ENCODE results near the gene TMEM273.

TMEM273 gene

DNA sequence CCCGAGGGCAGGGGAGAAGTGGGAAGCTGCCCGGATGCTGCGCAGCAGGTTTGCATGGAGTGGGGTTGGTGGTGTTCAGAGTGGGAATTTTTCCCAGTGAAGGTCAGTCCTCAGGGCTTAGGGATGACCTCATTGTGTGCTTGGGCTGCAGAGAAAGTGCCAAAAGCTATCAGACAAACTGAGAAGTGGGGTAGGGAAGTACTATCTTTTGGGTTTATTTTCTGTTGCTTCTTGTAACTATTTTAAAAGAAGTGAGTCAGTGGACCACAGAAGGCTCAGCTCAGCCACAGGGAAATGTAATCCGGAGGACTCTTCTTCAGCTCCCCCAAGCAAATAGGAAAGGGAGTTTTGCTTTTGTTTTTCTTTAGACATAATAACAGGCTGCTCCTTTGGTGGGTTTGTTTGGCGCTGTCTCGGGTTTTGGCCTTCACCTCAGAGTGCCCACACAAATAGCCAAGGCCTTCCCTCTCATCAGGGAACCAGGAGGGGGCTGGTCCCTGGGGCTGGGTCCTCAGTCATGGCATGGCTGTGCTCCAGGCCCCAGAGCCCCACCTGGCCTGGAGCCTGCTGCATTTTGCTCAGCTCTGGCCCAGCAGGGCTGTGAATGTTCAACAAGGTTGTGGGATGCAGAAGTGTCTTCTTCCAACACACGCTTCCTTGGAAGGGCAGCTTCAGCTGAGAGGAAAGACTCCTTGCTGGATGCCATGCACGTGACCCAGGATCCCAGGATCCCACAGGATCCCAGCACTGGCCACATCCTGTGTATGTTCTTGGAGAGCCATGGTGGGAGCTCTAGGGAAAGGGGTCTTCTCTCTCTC is 49.0 kb downstream of the TMEM273 start:
- DNase-seq: no peak

DNA sequence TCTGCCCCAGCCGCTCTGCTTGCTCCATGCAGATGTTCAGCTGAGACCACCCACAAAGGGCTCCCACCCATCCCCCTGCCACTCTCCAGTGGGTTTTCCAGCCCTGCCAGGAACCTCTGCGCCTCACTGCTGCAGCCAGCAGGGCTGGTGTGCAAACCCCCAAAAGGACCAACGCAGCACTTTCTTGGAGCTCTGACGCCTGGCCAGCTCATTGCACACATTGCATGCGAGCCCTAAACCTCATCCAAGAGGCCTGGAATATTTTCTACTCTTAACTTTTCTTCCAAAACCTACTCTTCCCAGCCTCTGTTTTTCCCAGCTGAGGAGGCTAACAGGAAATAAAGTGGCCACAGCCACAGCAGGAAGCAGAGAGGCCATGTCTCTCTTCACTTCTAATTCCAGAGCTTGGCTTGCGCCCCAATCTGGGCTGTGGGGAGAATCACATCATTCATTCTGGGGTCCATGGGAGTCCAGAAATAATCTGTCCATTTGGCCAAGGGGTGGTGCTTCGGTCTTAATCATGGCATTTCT is 49.8 kb downstream of the TMEM273 start:
- DNase-seq: no peak

GRCh38 chr10:49136525-49136924 is 51.7 kb downstream of the TMEM273 start:
- no peak for DNase-seq

DNA sequence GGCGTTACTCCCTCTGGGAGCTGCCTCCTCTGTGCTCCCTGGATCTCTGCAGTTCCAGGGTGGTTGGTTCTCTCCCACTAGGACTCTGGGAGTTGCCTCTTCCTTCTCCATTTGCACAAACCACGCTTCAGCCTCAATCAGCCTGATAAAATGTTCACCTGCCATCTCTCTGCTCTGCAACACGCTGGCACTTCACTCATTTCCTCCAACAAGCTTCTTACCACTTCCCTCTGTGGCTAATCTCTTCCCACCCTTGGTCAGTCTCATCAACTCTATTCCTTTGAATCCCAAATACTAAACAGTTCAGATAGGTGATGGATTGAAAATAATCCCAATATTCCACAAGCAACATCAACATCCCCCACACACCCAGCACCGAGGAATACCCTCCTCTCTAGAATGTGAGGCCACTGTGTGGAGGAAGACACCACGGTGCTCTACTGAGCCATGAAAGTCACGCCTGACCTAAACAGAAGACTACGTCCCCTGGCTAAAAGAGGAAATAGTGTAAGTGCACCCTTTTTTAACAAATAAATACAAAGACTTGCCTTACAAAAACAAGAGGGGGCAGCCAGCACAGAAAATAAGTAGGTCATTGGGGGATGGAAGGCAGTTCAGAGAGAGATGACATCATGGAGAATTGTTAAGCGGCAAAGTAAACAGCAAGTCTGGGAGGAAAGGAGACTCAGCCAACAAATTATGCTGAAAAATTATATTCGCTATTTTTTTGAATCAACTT is 52.4 kb downstream of the TMEM273 start:
- no peak for DNase-seq

DNA sequence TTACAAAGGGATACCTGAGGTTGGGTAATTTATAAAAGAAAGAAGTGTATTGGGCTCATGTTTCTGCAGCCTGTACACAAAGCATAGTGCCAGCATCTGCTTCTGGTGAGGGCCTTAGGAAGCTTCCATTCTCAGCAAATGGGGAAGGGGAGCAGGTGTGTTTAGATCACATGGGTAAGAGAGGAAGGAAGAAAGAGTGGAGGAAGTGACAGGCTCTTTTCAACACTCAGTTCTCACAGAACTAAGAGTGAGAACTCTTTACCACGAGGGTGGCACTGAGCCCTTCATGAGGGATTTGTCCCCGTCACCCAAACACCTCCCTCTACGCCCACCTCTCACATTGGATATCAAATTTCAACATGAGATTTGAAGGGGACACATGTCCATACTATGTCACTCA is 53.9 kb downstream of the TMEM273 start:
- DNase-seq: no peak

DNA sequence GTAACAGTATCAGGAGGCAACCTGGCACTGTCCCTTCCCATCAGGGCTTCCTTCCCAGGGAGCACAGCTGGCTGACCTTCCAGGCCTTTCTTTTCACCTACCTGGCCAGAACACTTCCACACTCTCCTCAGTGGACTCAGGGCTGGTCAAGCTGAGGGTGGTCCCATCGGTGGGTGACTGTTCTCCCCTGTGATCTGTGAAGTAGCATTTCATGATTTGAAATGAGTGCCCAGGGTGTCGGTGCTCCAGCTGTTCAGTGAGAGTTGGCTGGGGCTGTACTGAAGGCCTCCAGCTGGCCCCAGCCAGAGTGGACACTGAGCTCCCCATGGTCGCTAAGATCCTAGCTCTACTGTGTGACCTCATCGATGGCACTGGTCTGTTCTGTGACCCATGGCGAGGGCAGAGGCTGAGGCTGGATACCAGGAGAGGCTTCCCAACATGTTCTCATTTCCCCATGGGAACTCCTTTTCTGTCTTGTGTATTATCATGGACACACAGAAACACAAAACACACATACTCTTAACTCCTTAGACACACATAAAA is 54.4 kb downstream of the TMEM273 start, which contains the start of gene FAM170B:
Gene FAM170B, minus strand, starts transcription at position 316 of the 543 bp plus-strand sequence. Its CDS starts 103 bp downstream, at position 213.
- DNase-seq: no peak

DNA sequence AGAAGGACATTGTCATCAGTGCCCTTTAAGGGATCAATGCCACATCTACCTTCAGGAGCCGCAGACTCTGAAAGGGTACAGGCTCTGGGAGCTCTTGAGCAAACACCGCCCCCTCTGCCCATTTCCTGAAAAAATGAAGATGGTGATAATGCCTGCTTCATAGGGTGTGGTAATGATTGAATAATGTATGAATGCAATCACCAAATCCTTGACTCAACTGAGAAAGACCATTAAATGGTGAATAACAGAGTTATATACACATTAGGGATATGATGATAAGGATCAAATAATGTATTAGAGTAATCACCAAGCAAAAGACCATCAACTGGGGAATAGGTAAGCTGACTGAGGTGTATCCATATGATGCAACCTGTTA is 55.8 kb downstream of the TMEM273 start:
- DNase-seq: no peak

DNA sequence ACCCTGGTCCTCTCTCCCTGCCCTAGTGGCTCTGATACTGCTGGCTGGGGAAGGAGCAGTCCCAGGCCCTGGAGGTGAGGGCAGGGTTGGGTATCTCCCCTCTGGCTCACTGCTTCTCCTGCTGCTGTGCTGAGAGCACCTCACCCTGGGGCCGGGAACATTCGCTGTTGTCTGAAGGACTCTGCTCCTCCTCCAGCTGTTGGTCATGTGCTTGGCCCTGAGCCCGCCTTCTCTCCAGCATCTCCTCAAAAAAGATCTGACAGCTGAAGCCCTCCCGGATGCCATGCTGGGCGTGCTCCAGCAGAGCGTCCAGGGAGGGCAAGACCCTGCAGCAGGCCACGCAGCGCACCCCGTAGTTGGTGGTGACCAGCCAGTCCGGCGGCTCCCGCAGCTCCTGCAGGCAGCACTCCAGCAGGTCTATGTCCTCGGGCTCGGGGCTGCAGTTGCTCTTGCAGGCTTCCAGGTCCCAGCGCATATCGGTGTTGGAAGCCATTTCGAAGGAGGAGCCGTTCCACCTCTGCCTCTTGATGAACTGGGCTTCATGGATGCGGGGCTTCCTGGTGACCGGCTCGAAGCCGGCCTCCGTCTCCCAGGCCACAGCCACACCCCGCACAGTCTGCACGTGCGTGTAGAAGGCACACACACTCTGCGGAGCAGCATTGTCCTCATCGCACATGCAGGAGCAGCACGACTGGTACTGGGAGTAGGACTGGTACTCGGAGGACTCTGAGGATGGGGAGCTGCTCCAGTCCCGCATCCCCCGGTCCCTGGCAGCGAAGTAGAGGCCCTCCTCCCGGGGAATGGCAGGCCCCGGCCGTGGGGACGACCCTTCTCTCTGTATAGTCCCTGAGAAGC is 56.5 kb downstream of the TMEM273 start:
- DNase-seq: no peak

- DNase-seq: no peak
Measured at GRCh38 chr10:49129376-49129775, 58.8 kb downstream of the TMEM273 start.

DNA sequence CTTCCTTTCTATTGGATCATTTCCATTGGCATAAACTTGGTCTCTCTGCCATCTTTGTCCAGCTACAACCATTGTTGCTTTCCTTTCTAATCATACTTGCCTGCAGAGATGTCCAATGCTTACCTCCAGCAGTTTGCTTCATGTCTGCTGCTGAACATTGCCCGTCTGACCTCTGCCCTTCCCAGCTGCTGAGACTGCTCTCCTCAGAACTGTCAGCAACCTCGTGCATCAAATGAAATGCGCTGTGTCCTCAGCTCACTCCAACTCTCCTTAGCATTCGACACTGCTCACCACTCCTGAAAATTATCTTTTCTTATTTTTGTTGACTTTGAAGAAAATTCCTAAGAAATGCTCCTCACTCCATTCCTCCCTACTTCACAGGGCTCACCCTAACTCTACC is 59.3 kb downstream of the TMEM273 start:
- no peak for DNase-seq

DNA sequence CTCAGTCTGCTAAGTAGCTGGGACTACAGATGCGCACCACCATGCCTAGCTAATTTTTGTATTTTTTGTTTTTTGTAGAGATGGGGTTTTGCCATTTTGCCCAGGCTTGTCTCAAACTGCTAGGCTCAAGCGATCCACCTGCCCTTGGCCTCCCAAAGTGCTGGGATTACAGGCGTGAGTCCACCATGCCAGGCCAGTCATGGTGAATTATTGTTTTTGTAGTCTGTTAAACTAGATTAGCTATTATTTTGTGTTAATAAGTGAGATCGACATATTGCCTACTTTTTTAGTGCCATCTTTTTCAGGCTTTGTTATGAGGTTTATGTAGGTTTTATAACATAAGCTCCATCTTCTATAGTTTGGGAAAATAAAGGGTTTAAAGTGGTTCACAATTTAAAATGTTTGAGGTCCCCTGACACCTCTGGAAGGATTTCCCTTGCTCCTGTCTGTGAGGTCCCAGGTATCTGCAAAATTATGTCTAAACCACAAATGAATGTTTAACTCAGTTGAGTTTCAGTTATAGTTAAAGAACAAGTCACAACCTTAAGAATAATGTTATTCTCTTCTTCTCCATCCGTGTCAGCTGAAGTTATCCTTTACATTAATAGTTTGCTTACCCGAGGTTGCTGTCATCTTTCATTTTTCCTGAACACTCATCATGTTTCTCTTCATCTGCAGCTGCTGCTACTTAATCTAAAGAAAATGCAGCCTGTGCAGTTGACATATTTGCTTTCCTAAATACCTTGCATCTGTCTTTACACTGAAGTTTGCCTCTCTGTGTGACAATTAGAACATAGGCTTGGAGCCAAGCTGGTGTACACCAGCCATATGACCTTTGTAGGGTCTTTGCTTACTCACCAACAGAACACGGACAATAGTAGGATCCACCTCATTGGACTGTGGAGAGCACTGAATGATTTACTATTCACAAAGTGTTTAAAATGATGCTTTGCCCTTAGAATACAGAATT is 63.9 kb downstream of the TMEM273 start:
- no peak for DNase-seq

GRCh38 chr10:49120911-49121310 is 67.3 kb downstream of the TMEM273 start:
- no peak for DNase-seq

DNA sequence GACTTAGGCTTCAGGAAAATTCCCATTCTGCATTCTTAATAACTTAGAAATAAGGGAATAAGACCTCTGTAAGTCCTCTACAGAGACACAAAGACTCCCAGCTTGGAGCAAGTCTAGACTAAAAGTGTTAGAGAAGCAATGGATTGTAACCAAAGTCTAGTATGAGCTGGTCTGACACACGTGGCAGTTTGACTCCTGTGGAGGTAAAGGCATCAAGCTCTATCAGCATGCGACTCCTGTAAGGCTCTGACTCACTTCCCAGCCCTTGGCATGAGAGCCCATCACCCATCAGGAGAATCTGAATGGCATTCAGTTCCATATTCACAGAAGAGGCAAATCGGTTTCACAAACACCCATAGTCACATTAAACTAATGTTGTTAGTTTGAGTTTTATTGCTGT is 68.4 kb downstream of the TMEM273 start:
- DNase-seq: no peak

GRCh38 chr10:49118430-49119074 is 69.6 kb downstream of the TMEM273 start:
- DNase-seq: no peak

- DNase-seq: no peak
Measured at GRCh38 chr10:49117376-49118070, 70.7 kb downstream of the TMEM273 start.

GRCh38 chr10:49116509-49117375 is 71.4 kb downstream of the TMEM273 start:
- no peak for DNase-seq

DNA sequence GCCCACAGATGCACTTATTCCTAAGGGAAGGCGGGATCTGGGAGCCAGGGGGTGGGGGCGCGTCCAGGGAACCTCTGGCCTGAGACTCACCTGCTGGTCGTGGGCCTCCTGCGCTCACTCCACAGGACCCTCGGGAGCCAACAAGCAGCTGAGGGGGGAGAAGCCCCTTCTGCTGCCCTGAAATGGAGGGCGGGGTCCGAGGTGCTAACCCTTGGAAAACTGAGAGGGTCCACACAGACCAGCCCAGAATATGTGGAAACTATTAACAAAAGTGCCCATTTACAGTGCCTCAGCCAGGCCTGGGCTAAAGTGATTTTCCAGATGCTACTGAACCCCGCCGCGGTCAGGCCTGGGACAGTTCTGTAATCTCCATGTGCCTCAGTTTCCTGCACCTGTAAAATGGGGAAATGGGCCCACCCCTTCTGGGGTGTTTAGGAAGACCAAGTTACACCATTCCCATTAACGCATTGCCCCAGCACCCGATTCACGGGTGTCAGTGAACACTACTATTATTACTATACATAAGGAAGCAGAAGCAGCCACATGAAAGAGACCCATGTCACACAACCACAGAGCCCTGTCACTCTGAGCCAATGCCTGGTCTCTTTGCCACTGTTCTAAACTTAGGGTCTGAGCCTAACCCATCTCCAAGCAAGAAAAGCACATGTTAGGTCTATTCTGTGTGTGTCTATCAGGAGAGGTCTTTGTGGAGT is 72.2 kb downstream of the TMEM273 start:
- no peak for DNase-seq

DNA sequence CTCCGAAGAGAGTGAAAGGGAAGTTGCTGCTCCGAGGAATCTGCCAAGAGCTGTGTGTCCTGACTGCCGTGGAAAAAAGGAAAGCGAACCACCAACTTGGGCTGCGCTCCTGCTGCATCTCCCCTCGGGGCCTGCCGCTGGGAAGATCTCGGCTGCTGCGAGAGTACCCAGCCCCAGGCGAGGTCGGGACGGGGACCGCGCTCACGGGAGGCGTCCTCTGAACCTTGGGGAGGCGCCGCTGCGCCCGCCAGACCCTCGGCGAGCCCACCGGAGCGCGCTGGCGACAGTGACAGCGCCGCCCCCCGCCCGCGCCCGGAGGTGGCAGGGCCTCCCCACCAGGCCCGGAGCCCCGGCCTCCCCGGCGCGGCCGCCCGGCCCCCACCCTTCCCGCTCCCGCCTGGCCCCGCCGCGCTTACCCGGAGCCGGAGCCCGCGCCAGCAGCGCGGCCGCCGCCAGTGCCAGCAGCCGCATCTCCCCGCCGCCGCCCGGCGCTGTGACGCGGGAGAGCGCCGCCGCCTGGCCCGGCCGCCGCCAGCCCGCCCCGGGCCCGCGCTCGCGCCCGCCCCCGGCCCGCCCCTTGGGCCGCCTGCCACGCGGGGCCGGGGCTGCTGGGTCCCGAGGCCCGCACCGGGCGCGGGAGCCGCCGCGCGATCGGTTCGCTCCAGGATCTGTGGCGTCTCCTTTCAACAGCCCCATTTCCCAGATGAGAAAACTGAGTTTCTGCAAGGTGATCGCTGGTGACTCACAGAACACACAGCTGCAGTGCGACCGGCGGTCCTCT is 73.0 kb downstream of the TMEM273 start, which contains the start of gene VSTM4:
Gene VSTM4, minus strand, starts transcription at position 508 of the 781 bp plus-strand sequence. Its CDS starts 37 bp downstream, at position 471.
- no peak for DNase-seq
